IPS-18a (cell line): Measurements from ENCODE around the gene TRIP6.

ENCODE experiments used
- H3K27ac ChIP-seq: one replicate; pipeline ENCODE4 v1.5.1; 2013; ENCODE audit warnings: low read length
- H3K27me3 ChIP-seq: one replicate; pipeline ENCODE4 v1.6.1; 2013; ENCODE audit warnings: mild to moderate bottlenecking, low read length; ENCODE audit not compliant: control insufficient read depth, insufficient read depth
- H3K36me3 ChIP-seq: one replicate; pipeline ENCODE4 v1.6.1; 2013; ENCODE audit warnings: low read depth, low read length; ENCODE audit not compliant: control insufficient read depth
- H3K4me1 ChIP-seq: one replicate; pipeline ENCODE4 v1.6.1; 2013; ENCODE audit warnings: low read depth, low read length; ENCODE audit not compliant: control insufficient read depth
- H3K4me3 ChIP-seq: one replicate; pipeline ENCODE4 v1.5.1; 2013; ENCODE audit warnings: low read length
- H3K9ac ChIP-seq: one replicate; pipeline ENCODE4 v1.6.1; 2013; ENCODE audit warnings: mild to moderate bottlenecking, low read length, moderate library complexity
- H3K9me3 ChIP-seq: one replicate; pipeline ENCODE4 v1.6.1; 2013; ENCODE audit warnings: low read depth, low read length; ENCODE audit not compliant: control insufficient read depth

Gene TRIP6

DNA sequence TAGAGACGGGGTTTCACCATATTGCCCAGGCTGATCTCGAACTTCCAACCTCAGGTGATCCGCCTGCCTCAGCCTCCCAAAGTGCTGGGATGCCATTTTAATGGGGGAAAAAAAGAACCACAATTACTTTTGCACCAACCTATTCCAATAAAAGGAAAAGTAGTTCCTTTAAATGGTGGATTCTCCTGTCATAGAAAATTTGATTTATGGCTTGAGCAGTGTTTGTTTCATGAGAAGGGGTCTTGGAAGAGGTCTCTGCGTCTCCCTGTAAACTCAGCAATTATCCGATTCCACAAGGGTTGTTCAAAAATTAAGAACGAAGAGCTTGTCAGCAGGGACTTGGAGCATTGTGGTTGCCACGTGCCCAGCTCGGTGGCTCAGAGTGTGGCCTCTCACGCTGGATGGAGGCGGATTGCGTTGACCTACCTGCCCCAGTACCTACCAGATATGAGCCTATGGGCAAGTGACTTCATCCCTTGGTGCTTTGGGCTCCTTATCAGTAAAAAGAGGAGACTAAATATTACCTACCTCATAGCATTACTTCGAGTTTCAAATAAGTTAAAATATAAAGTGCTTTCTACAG lies 2.8 kb upstream of the TRIP6 start:
- no peak overlapping the region for H3K4me3 ChIP-seq
- H3K9ac ChIP-seq = no peak overlapping the region
- H3K4me1 ChIP-seq = peaks cover 8% of the 10 kb centered on the region
- H3K9me3 ChIP-seq = no peaks in the 10 kb centered on the region
- H3K27me3 ChIP-seq = no peaks in the 10 kb centered on the region
- peaks cover 6% of the 10 kb centered on the region for H3K36me3 ChIP-seq
- no peak overlapping the region for H3K27ac ChIP-seq

DNA sequence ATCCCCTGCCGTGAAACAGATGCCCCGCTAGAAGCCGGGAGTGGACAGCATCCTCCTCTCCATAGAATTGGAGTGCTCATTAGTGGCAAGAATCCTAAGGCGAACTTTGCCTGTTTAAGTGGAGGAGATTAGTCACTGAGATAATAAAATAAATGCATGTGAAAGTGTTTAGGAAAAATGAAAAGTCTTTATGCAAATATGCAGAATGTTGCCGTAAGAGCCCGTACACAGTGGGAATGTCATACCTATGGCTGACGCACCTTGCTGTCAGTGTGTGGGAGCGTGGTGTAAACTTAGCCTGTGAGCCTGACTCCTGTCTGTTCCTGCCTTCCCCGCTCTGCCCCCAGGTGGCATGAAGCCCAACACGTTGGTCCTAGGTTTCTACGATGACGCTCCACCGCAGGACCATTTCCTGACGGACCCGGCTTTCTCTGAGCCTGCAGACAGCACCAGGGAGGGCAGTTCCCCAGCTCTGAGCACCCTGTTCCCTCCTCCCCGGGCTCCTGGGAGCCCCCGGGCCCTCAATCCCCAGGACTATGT lies 1.7 kb upstream of the TRIP6 start:
- Histone ChIP-seq H3K9me3 (no peaks in the 10 kb centered on the region), H3K27ac (no peak overlapping the region), H3K9ac (no peak overlapping the region), H3K36me3 (peaks cover 12% of the 10 kb centered on the region), H3K4me1 (peaks cover 8% of the 10 kb centered on the region), H3K27me3 (no peaks in the 10 kb centered on the region), H3K4me3 (no peak overlapping the region)

DNA sequence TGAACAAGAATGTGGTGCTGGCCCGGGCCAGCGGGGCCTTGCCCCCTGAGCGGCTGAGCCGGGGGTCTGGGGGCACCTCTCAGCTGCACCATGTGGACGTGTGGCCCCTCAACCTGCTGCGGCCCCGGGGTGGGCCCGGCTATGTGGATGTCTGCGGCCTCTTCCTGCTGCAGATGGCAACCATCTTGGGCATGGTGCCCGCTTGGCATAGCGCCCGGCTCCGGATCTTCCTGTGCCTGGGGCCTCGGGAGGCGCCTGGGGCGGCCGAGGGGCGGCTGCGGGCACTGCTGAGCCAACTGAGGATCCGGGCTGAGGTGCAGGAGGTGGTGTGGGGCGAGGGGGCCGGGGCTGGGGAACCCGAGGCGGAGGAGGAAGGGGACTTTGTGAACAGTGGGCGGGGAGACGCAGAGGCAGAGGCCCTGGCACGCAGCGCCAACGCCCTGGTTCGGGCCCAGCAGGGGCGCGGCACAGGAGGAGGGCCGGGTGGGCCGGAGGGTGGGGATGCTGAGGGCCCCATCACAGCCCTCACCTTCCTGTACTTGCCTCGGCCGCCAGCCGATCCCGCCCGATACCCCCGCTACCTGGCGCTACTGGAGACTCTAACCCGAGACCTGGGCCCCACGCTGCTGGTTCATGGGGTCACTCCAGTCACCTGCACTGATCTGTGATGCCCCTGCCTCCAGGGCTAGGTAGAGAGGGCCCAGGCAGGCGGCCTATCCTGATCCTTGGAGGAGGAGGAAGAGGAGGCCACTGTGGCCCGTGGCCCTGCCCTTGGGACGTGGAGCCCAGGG lies 1.1 kb upstream of the TRIP6 start:
- H3K4me1 ChIP-seq = peaks cover 8% of the 10 kb centered on the region
- H3K36me3 ChIP-seq = peaks cover 13% of the 10 kb centered on the region
- H3K9me3 ChIP-seq = no peaks in the 10 kb centered on the region
- peak overlapping the region; percentile 77 for H3K27ac ChIP-seq
- no peak overlapping the region for H3K4me3 ChIP-seq
- peak overlapping the region; percentile 77 for H3K9ac ChIP-seq
- no peaks in the 10 kb centered on the region for H3K27me3 ChIP-seq

DNA sequence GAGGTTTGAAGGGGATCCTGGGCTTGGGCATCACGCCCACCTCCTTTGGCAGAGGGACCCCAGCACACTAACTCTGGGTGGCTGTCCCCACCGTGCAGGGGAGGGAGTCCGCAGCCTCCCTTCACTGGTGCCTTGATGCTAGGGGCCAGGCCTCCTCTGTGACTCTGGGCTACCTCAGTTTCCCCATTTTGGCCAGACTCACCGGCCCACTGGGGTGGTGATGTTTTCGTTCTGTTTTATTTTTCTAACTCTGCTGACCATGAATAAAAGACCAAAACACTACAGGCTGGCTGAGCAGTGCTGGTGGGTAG lies 503 bp upstream of the TRIP6 start:
- peak overlapping the region; percentile 77 for H3K9ac ChIP-seq
- peak overlapping the region; percentile 71 for H3K4me3 ChIP-seq
- H3K9me3 ChIP-seq = no peaks in the 10 kb centered on the region
- peaks cover 18% of the 10 kb centered on the region for H3K36me3 ChIP-seq
- peak overlapping the region; percentile 77 for H3K27ac ChIP-seq
- no peaks in the 10 kb centered on the region for H3K27me3 ChIP-seq
- H3K4me1 ChIP-seq = peaks cover 8% of the 10 kb centered on the region

DNA sequence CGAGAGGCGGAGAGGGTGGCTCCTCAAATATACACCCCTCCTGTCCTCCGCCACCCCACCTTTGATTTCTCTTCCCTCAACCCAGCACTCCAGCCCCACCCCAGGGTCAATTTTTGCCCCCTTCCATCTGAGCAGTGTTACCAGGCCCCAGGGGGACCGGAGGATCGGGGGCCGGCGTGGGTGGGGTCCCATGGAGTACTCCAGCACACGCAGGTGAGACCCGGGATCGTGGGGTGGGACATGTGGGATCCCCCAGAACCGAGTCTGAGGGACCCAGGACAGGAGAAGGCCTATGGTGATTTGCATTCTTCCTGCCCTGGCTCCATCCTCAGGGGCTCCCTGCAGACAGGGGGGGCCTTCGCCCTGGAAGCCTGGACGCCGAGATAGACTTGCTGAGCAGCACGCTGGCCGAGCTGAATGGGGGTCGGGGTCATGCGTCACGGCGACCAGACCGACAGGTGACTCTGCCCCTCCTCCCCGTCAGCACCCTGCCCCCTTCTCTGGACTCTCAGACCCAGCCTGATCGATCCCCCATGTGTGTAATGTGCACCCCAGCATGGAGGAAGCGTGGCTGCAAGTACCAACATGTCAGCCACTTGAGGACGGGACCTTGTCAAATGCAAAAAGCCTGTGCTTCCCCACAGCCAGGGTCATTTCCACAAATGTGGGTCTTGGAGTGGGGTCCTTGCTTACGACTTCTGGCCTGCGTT lies 744 bp downstream of the TRIP6 start:
- peaks cover 26% of the 10 kb centered on the region for H3K36me3 ChIP-seq
- peak overlapping the region; percentile 77 for H3K27ac ChIP-seq
- no peaks in the 10 kb centered on the region for H3K9me3 ChIP-seq
- no peaks in the 10 kb centered on the region for H3K27me3 ChIP-seq
- peaks cover 8% of the 10 kb centered on the region for H3K4me1 ChIP-seq
- peak overlapping the region; percentile 71 for H3K4me3 ChIP-seq
- H3K9ac ChIP-seq = peak overlapping the region; percentile 77

DNA sequence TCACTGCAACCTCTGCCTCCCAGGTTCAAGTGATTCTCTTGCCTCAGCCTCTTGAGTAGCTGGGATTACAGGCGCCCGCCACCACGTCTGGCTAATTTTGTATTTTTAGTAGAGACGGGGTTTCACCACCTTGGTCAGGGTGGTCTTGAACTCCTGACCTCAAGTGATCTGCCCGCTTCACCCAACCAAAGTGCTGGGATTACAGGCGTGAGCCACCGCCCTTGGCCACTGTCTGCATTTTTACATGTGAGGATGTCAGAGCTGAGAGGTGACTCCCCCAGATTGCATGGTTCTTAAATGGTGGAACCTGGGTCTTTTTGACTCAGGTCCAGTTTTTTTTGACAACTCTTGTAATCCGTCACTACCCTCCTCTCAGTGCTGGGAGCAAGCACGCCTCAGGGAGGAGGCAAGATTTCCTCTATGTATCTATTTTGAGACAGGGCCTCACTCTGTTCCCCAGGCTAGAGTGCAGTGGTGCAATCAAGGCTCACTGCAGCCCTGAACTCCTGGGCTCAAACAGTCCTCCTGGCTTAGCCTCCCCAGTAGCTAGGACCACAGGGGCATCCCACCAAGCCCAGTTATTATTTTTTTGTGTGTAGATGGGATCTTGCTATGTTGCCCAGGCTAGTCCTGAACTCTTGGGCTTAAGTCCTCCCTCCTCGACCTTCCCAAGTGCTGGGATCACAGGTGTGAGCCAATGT lies 6.6 kb downstream of the TRIP6 start:
- peak overlapping the region; percentile 91 for H3K9ac ChIP-seq
- H3K4me1 ChIP-seq = peaks cover 8% of the 10 kb centered on the region
- no peaks in the 10 kb centered on the region for H3K9me3 ChIP-seq
- peaks cover 59% of the 10 kb centered on the region for H3K36me3 ChIP-seq
- H3K4me3 ChIP-seq = peak overlapping the region; percentile 98
- H3K27me3 ChIP-seq = no peaks in the 10 kb centered on the region
- H3K27ac ChIP-seq = peak overlapping the region; percentile 70

DNA sequence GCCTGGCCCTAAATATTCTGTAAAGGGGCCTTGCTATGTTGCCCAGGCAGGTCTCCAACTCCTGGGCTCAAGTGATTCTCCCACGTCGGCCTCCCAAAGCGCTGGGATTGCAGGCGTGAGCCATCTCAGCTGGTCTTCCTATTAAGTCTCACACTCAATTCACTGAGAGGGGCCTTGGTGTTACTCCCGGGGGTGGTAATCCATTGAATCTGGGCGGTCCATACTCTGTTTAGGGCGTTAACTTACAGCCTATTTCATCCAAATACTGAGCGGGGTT lies 7.1 kb downstream of the TRIP6 start:
- Histone ChIP-seq H3K27ac (peak overlapping the region; percentile 70), H3K4me1 (peaks cover 8% of the 10 kb centered on the region), H3K9me3 (no peaks in the 10 kb centered on the region), H3K27me3 (no peaks in the 10 kb centered on the region), H3K9ac (peak overlapping the region; percentile 91), H3K4me3 (peak overlapping the region; percentile 98), H3K36me3 (peaks cover 63% of the 10 kb centered on the region)

DNA sequence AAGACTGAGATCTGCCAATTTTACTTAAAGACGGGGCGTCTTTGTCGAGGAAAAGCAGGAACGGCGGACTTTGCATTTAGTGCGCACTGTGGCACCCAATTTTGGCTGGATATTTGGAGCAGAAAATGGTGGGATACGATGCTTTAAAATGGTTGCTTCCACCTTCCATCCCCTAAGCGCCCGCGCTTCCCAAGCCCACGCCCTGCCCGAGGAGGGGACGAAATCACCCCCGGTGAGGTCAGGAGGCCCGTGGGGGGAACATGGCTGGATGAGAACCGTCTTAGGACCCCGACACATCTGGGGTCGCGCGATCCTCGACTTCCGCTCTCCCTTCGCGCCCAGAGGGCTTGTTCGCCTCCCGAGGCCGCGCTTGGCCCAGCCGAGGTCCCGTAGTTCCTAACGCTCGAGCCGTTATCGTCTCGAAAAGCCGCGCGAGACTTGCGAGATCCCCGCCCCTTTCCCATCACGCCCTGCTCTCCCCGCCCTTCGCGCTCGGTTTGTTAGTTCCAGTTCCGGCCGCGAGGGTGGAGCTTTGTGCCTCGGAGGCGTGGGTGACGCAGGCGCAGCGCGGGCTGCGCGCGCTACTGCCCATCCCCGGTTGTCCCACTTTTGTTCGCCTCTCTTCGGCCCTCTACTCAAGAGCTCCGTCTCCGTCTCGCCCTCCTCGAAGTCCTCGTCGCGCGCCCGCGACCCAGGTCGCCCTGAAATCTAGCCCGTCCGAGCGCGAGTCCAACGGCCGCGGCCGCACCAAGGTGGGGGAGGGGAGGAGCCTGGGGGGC lies 7.6 kb downstream of the TRIP6 start, which contains the start of gene SRRT:
Gene SRRT (plus strand): TSS at position 527 of the 779 bp plus-strand sequence. CDS start 488 bp downstream, outside the sequence.
- H3K9ac ChIP-seq = peak within 1 kb of the TSS; percentile 91
- H3K27me3 ChIP-seq = no peaks in the 10 kb centered on the region
- peak within 1 kb of the TSS; percentile 70 for H3K27ac ChIP-seq
- no peaks in the 10 kb centered on the region for H3K9me3 ChIP-seq
- H3K4me3 ChIP-seq = peak within 1 kb of the TSS; percentile 98
- H3K4me1 ChIP-seq = peaks cover 8% of the 10 kb centered on the region
- H3K36me3 ChIP-seq = peaks cover 68% of the 10 kb centered on the region

DNA sequence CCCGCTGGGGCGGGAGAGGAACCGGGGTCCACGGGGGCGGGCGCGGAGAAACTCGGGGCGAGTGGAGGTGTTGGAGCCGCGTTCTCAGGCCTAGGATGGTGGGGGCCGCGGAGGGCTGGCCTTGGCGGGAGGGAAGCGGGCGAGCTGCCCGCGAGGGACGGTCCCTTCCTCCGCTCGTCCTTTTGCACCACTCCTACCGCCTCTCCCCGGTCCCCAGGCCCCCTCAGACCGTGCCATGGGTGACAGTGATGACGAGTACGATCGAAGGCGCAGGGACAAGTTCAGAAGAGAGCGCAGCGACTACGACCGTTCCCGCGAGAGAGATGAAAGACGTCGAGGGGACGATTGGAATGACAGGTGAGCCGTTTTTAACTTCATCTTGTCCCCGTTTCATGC lies 8.2 kb downstream of the TRIP6 start:
- no peaks in the 10 kb centered on the region for H3K27me3 ChIP-seq
- no peaks in the 10 kb centered on the region for H3K9me3 ChIP-seq
- peak overlapping the region; percentile 70 for H3K27ac ChIP-seq
- H3K36me3 ChIP-seq = peaks cover 67% of the 10 kb centered on the region
- H3K4me3 ChIP-seq = peak overlapping the region; percentile 98
- peaks cover 8% of the 10 kb centered on the region for H3K4me1 ChIP-seq
- peak overlapping the region; percentile 91 for H3K9ac ChIP-seq

DNA sequence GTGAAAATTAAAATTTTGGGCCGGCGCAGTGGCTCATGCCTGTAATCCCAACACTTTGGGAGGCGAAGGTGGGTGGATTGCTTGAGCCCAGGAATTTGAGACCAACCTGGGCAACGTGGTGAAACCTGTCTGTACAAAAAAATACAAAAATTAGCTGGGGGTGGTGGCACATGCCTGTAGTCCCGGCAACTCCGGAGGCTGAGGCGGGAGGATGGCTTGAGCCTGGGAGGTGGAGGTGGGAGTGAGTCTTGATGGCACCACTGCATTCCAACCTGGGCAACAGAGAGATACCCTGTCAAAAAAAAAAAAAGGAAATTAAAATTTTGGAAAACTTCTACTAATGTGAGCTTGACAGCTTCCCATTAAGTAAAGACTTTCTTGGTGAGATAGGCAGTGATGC lies 10.8 kb downstream of the TRIP6 start:
- Histone ChIP-seq H3K4me1 (peaks cover 8% of the 10 kb centered on the region), H3K9me3 (no peaks in the 10 kb centered on the region), H3K27ac (no peak overlapping the region), H3K36me3 (peaks cover 63% of the 10 kb centered on the region), H3K9ac (no peak overlapping the region), H3K27me3 (no peaks in the 10 kb centered on the region), H3K4me3 (no peak overlapping the region)

DNA sequence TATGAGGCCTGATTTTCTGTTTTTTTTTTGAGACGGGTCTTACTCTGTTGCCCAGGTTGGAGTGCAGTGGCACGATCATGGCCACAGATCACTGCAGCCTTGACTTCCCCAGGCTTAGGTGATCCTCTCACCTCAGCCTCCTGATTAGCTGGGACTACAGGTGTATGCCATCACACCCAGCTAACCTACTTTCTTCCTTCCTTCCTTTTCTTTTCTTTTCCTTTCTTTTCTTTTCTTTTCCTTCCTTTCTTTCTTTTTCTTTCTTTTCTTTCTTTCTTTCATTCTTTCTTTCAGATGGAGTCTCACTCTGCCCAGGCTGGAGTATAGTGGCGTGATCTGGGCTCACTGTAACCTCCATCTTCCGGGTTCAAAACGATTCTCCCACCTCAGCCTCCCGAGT lies 11.5 kb downstream of the TRIP6 start:
- H3K9ac ChIP-seq = no peak overlapping the region
- peaks cover 63% of the 10 kb centered on the region for H3K36me3 ChIP-seq
- H3K27ac ChIP-seq = no peak overlapping the region
- no peaks in the 10 kb centered on the region for H3K27me3 ChIP-seq
- no peak overlapping the region for H3K4me3 ChIP-seq
- peaks cover 8% of the 10 kb centered on the region for H3K4me1 ChIP-seq
- no peaks in the 10 kb centered on the region for H3K9me3 ChIP-seq
